Left forelimb (tissue), 1 donor: ENCODE measurements around the gene PAK2.
A peak's percentile ranks its signal among the peaks of the same experiment; 100 is the strongest.
"Not testable (repeated sequence)": the region's sequence is repeated elsewhere in the genome, so short reads cannot be mapped to it uniquely, and the experiment has no call there.

Source experiments
- DNase-seq: peaks from one replicate; pipeline ENCODE4 v3.0.0-alpha.2; 2018; ENCODE audit warnings: low spot score

The PAK2 gene

GRCh38 chr3:196843435-196844110 is 103.9 kb downstream of the PAK2 start:
- no peak for DNase-seq

GRCh38 chr3:196844235-196845219 is 104.9 kb downstream of the PAK2 start:
- DNase-seq, result not testable (repeated sequence)

- DNase-seq, result not testable (repeated sequence)
These were observed 108.7 kb downstream of the PAK2 start for GRCh38 chr3:196848375-196848774.

- no peak for DNase-seq
These were observed 109.6 kb downstream of the PAK2 start for GRCh38 chr3:196849180-196849741.

GRCh38 chr3:196863000-196863399 is 123.3 kb downstream of the PAK2 start:
- not testable (repeated sequence) for DNase-seq

GRCh38 chr3:196867155-196867506 is 127.5 kb downstream of the PAK2 start:
- no peak for DNase-seq

GRCh38 chr3:196867507-196868296 is 128.0 kb downstream of the PAK2 start, which contains the start of gene SENP5:
TSS of gene SENP5 (plus strand) at chr3:196867920. CDS start at chr3:196885182, 17,262 bp downstream.
- peak; percentile 96 for DNase-seq

- no peak for DNase-seq
These were observed 128.6 kb downstream of the PAK2 start for GRCh38 chr3:196868297-196868661.

GRCh38 chr3:196872316-196872715 is 132.7 kb downstream of the PAK2 start:
- no peak for DNase-seq

GRCh38 chr3:196874511-196875094 is 134.9 kb downstream of the PAK2 start:
- not testable (repeated sequence) for DNase-seq

GRCh38 chr3:196875258-196875657 is 135.6 kb downstream of the PAK2 start:
- no peak for DNase-seq
